ENCODE measurements around the gene DYRK3. TPM values are rescaled to one million over a fixed set of nuclear protein-coding genes. Genes with fewer than 3 reads are reported as not detected.

Gene DYRK3
- polyA plus RNA-seq, 1 donor (not counting 4 experiments of a cell fraction or from before 2014, with no cell fraction given) = 15.0 TPM

DNA sequence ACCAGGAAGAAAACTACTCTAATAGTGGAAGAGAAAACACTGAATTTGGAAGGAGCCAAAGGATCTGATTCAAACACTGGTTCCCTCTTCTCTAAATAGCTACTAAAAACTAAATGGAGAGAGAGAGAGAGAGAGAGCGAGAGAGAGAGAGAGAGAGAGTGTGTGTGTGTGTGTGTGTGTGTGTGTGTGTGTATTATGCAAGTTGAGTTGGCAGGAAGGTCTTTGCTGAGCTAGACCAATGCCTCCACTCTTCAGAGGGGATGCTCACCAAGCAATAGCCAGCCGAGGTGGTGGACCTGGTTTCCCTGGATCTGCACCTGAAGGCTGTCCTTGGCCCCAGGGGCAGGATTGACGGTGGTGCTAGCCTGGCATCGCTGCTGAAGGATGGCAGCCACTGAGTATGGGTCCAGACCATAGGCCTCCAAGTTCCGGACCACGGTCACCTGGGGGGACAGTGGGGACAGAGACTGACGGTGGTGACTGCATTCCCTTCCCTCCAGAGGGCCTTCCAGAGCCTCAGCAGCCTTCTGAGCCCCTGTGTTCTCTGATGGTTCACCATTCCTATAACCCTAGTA, 41.9 kb upstream of the DYRK3 start:
- Histone ChIP-seq H3K4me3 (ENCODE audit: control insufficient read depth in 2 of 3, extremely low read depth in 1 of 3, insufficient read depth in 2 of 3, low read depth in 1 of 3, low read length in 3 of 3) (no peak overlapping the region), H3K9me1 (ENCODE audit: control insufficient read depth, extremely low read depth, insufficient read depth, low read length) (no peaks in the 10 kb centered on the region), H3K27me3 (ENCODE audit: control insufficient read depth, extremely low read depth, insufficient read depth, low read length) (no peaks in the 10 kb centered on the region), H3K4me2 (ENCODE audit: control insufficient read depth, extremely low read depth, insufficient read depth, low read depth, low read length) (no peak overlapping the region), H3K4me1 (ENCODE audit: control insufficient read depth, extremely low read depth, insufficient read depth, low read length) (peaks cover 28% of the 10 kb centered on the region), H3K79me2 (ENCODE audit: control insufficient read depth, insufficient read depth, low read length) (no peaks in the 10 kb centered on the region), H3K9ac (ENCODE audit: control insufficient read depth, extremely low read depth, insufficient read depth, low read length) (no peak overlapping the region), H4K20me1 (ENCODE audit: control insufficient read depth, extremely low read depth, insufficient read depth, low read length) (no peaks in the 10 kb centered on the region), H3K27ac (ENCODE audit: control insufficient read depth, insufficient read depth, low read length) (no peak overlapping the region), H3K9me3 (ENCODE audit: control insufficient read depth, low read depth, low read length) (no peaks in the 10 kb centered on the region), H3K36me3 (ENCODE audit: control insufficient read depth in 2 of 2, extremely low read depth in 1 of 2, insufficient read depth in 2 of 2, low read length in 2 of 2) (peaks cover 19 to 29% of the 10 kb centered on the region in 2 experiments), H2AFZ (ENCODE audit: control insufficient read depth, low read length) (no peak overlapping the region)
- DNase-seq (ENCODE audit: low read depth, low spot score) (no peak), FAIRE-seq (no peak)
- dilution Hi-C loops (cut with MboI; ENCODE audit: extremely low pct_ligation_motif_present, low sequenced_read_pairs) = no loop called here
- TF ChIP-seq, protein P1, sequence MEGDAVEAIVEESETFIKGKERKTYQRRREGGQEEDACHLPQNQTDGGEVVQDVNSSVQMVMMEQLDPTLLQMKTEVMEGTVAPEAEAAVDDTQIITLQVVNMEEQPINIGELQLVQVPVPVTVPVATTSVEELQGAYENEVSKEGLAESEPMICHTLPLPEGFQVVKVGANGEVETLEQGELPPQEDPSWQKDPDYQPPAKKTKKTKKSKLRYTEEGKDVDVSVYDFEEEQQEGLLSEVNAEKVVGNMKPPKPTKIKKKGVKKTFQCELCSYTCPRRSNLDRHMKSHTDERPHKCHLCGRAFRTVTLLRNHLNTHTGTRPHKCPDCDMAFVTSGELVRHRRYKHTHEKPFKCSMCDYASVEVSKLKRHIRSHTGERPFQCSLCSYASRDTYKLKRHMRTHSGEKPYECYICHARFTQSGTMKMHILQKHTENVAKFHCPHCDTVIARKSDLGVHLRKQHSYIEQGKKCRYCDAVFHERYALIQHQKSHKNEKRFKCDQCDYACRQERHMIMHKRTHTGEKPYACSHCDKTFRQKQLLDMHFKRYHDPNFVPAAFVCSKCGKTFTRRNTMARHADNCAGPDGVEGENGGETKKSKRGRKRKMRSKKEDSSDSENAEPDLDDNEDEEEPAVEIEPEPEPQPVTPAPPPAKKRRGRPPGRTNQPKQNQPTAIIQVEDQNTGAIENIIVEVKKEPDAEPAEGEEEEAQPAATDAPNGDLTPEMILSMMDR (optimal IDR thresholded peaks at IDR 0.05 in 1 of 3, IDR thresholded peaks at IDR 0.05 in 1 of 3, conservative IDR thresholded peaks at IDR 0.05 in 1 of 3; ENCODE audit: extremely low read depth in 1 of 3, insufficient read depth in 2 of 3, low read length in 3 of 3) = no peak
- no peak for TF ChIP-seq EZH2 (IDR thresholded peaks at IDR 0.05; ENCODE audit: low read length)

- Histone ChIP-seq H3K4me2 (ENCODE audit: control insufficient read depth, extremely low read depth, insufficient read depth, low read depth, low read length) (no peak overlapping the region), H3K9me3 (ENCODE audit: control insufficient read depth, low read depth, low read length) (no peaks in the 10 kb centered on the region), H3K4me1 (ENCODE audit: control insufficient read depth, extremely low read depth, insufficient read depth, low read length) (peaks cover 5% of the 10 kb centered on the region), H2AFZ (ENCODE audit: control insufficient read depth, low read length) (no peak overlapping the region), H3K27ac (ENCODE audit: control insufficient read depth, insufficient read depth, low read length) (no peak overlapping the region), H3K9me1 (ENCODE audit: control insufficient read depth, extremely low read depth, insufficient read depth, low read length) (no peaks in the 10 kb centered on the region), H3K27me3 (ENCODE audit: control insufficient read depth, extremely low read depth, insufficient read depth, low read length) (no peaks in the 10 kb centered on the region), H4K20me1 (ENCODE audit: control insufficient read depth, extremely low read depth, insufficient read depth, low read length) (no peaks in the 10 kb centered on the region), H3K79me2 (ENCODE audit: control insufficient read depth, insufficient read depth, low read length) (no peaks in the 10 kb centered on the region), H3K4me3 (ENCODE audit: control insufficient read depth in 2 of 3, extremely low read depth in 1 of 3, insufficient read depth in 2 of 3, low read depth in 1 of 3, low read length in 3 of 3) (no peak overlapping the region), H3K9ac (ENCODE audit: control insufficient read depth, extremely low read depth, insufficient read depth, low read length) (no peak overlapping the region), H3K36me3 (ENCODE audit: control insufficient read depth in 2 of 2, extremely low read depth in 1 of 2, insufficient read depth in 2 of 2, low read length in 2 of 2) (peaks cover 30 to 38% of the 10 kb centered on the region in 2 experiments)
- TF ChIP-seq, protein P1 (optimal IDR thresholded peaks at IDR 0.05 in 1 of 3, IDR thresholded peaks at IDR 0.05 in 1 of 3, conservative IDR thresholded peaks at IDR 0.05 in 1 of 3; ENCODE audit: extremely low read depth in 1 of 3, insufficient read depth in 2 of 3, low read length in 3 of 3) = no peak
- no peak for TF ChIP-seq EZH2 (IDR thresholded peaks at IDR 0.05; ENCODE audit: low read length)
- FAIRE-seq = no peak
- dilution Hi-C loops (cut with MboI; ENCODE audit: extremely low pct_ligation_motif_present, low sequenced_read_pairs) = no loop called here
- DNase-seq (ENCODE audit: low read depth, low spot score) = no peak
Observed at GRCh38 chr1:206595581-206596318, 39.6 kb upstream of the DYRK3 start.

Measured in keratinocyte (primary cell).